HepG2 (cell line): ENCODE measurements around the gene CADPS.

Experiments used
- NR2F1 ChIP-seq, 2 experiments: fragments of 450-650 bp in 1 of 2; formaldehyde crosslinking in 1 of 2; IDR thresholded peaks; 2 replicates each; pipeline versions ENCODE4 v1.5.0 to v1.6.1; 2016 to 2020; ENCODE audit warnings: mild to moderate bottlenecking in 1 of 2, missing compliant biosample characterization in 1 of 2, missing genetic modification reagents in 1 of 2, moderate library complexity in 1 of 2
- SALL1 ChIP-seq: sonication (generic); formaldehyde crosslinking; IDR thresholded peaks from 2 replicates; pipeline ENCODE4 v1.8.0; 2022; ENCODE audit warnings: mild to moderate bottlenecking, missing genetic modification reagents
- TP53 ChIP-seq: sonication (generic); formaldehyde crosslinking; conservative IDR thresholded peaks from 2 replicates; pipeline ENCODE4 v1.4.0; 2020; ENCODE audit warnings: missing genetic modification reagents
- ZFP36 ChIP-seq: fragments of 150-350 bp; IDR thresholded peaks from 2 replicates; pipeline ENCODE4 v1.6.1; 2018; ENCODE audit warnings: borderline replicate concordance, low read length, low read depth; ENCODE audit not compliant: partially characterized antibody
- ZNF644 ChIP-seq: IDR thresholded peaks from 2 replicates; pipeline ENCODE4 v1.6.1; 2016; ENCODE audit warnings: low read depth
- ZNF660 ChIP-seq: sonication (generic); formaldehyde crosslinking; IDR thresholded peaks from 2 replicates; pipeline ENCODE4 v1.5.1; 2020; ENCODE audit warnings: mild to moderate bottlenecking, low read depth, missing genetic modification reagents, borderline replicate concordance
- ZSCAN22 ChIP-seq: sonication (generic); formaldehyde crosslinking; IDR thresholded peaks from 2 replicates; pipeline ENCODE4 v1.4.0; 2020; ENCODE audit warnings: mild to moderate bottlenecking, missing genetic modification reagents

- TF ChIP-seq TP53 (CRISPR knock-in tag) (no peak), ZNF644 (CRISPR knock-in tag) (no peak), ZFP36 (no peak), ZSCAN22 (CRISPR knock-in tag) (no peak), SALL1 (CRISPR knock-in tag) (no peak), NR2F1 (CRISPR knock-in tag; IDR thresholded peaks at IDR 0.05) (no peak), ZNF660 (no peak)
These were observed 333.0 kb downstream of the CADPS start for GRCh38 chr3:62542185-62542584.
